Neural cell (in vitro differentiated cells): ENCODE measurements around the gene CADM1.

Source experiments
- CTCF ChIP-seq: fragments of 450-650 bp; IDR thresholded peaks from 2 replicates; pipeline ENCODE4 v1.5.1; 2014; ENCODE audit warnings: antibody characterized with exemption, mild to moderate bottlenecking, moderate library complexity; ENCODE audit not compliant: poor library complexity, severe bottlenecking
- EP300 ChIP-seq: fragments of 450-650 bp; conservative IDR thresholded peaks from 2 replicates; pipeline ENCODE4 v1.6.1; 2014; ENCODE audit warnings: antibody characterized with exemption, mild to moderate bottlenecking, moderate library complexity; ENCODE audit not compliant: poor library complexity, severe bottlenecking
- POLR2AphosphoS5 ChIP-seq: IDR thresholded peaks from 2 replicates; pipeline ENCODE4 v1.6.1; 2012
- TAF1 ChIP-seq: IDR thresholded peaks from 2 replicates; pipeline ENCODE4 v1.6.1; 2012; ENCODE audit warnings: low read depth

DNA sequence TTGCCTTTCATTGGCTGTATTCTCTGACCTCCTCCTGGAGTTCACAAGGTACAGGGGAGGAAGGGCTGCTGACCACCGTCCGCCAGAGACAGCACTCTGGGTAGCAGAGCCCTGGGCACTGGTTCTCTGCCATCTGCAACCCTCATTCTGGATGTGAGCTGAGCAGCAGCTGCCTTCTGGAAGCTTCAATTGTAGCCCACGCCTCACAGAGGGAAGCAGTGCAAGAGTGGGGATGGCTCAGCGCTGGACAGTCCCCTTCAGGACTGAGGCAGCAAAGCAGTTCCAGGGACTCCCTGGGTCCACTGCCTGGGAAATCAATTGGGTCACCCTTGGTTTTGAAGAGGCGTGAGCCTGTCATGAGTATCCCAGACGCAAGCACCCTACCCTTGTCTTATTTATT, 346.2 kb downstream of the CADM1 start:
- TF ChIP-seq POLR2AphosphoS5 (no peak), TAF1 (no peak), CTCF (no peak), EP300 (no peak)
